H7 (cell line): Measurements from ENCODE around the gene MRFAP1L1. TPM values are rescaled to one million over a fixed set of nuclear protein-coding genes. Genes with fewer than 3 reads are reported as not detected.
"Not testable (repeated sequence)": the region's sequence is repeated elsewhere in the genome, so short reads cannot be mapped to it uniquely, and the experiment has no call there.

ENCODE experiments used
- DNase-seq: peaks from one replicate; pipeline ENCODE4 v3.0.0; 2012
- H3K27me3 ChIP-seq: 2 replicates; pipeline ENCODE4 v1.6.0; 2011; ENCODE audit warnings: mild to moderate bottlenecking, low read length; ENCODE audit not compliant: control insufficient read depth, insufficient read depth
- H3K36me3 ChIP-seq: replicated peaks from 2 replicates; pipeline ENCODE4 v1.5.1; 2011; ENCODE audit warnings: low read length; ENCODE audit not compliant: control insufficient read depth, insufficient read depth
- H3K4me3 ChIP-seq: 2 replicates; pipeline ENCODE4 v1.5.1; 2011; ENCODE audit warnings: low read depth, mild to moderate bottlenecking, control low read depth, low read length, moderate library complexity; ENCODE audit not compliant: insufficient read depth
- total RNA-seq: library from RNA; depleted of rRNA; stranded (reverse); fragments of >200 nt; shearing (Covaris generic); gene quantifications from 2 replicates; pipeline ENCODE4 v1.2.3, GENCODE V29; 2014; rRNA removed

The MRFAP1L1 gene
- 49.0 and 52.5 TPM in 2 replicates for total RNA-seq

DNA sequence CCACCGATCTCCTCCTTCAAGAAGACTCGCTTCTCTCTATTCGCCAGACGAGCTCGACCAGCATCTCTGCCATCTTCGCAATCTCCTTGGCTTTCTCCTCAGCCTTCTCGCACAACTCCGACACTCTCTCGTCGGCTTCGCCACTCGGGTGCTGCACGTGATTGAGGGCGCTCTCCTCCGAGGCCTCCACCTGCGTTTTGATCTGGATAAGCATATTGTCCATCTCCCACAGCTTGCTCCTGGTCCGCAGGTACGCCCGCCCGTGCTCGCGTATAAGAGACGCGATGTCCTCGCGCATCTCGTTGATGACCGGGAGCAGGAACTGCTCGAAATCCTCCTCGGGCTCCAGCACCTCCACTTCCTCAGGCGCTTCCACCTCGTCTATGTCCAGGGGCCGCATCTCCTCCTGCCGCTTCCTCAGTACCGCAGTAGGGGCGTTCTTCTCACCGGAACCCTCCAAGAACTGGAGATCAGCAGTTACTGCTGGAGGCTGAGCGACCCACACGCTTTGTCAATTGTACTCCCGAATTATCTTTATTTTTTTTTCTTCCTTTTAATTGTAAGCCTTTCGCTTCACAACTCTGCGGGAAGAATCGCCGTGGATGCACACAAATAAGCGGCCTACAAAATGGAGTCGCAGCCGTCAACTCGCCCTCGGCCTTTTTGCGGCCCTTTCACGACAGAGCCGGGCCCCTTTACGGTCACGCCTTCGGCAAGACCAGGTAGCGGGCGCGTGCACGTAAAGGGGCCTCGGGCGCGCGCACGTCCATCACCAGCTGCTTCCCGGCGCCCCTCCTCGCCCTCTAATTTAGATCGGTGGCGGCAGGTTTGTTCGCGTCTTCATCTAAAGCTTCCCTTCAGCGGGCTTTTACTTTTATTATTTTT is at the start of gene MRFAP1L1:
Gene MRFAP1L1, minus strand, starts transcription at position 636 of the 885 bp plus-strand sequence. Its CDS starts 236 bp downstream, at position 400.
- Histone ChIP-seq H3K27me3 (no peaks in the 10 kb centered on the region; the same call in 1 of the 2 replicates), H3K4me3 (peak within 1 kb of the TSS; percentile 70), H3K36me3 (no peaks in the 10 kb centered on the region; the same call in 1 of the 2 replicates)
- peak; percentile 96 for DNase-seq

DNA sequence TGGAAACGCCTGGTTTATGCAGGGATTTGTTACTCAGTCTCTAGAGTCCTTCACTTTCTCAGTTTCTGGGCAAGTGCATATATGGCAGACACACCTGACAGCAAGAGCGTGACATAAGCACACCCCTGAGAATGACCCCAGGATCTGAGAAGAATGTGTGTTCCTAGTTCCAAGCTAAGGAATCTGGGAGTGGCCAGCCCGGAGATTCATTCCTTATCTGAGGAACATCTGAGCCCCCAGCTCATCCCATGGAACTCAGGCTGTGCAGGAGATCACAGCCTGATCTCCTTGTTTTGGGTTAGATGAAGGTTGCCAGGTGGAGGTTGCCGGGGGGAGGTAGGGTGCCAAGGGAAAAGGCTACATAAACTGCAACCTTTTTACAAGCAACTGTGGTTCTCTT is 49.1 kb upstream of the MRFAP1L1 start:
- no peak for DNase-seq
- H3K4me3 ChIP-seq = no peak overlapping the region
- H3K36me3 ChIP-seq = no peaks in the 10 kb centered on the region
- no peaks in the 10 kb centered on the region for H3K27me3 ChIP-seq

DNA sequence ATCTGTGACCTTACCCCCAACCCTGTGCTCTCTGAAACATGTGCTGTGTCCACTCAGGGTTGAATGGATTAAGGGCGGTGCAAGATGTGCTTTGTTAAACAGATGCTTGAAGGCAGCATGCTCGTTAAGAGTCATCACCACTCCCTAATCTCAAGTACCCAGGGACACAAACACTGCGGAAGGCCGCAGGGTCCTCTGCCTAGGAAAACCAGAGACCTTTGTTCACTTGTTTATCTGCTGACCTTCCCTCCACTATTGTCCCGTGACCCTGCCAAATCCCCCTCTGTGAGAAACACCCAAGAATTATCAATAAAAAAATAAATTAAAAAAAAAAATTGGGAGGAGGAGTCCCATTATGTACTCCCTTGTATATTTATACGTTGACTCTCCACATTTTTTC is 46.7 kb upstream of the MRFAP1L1 start:
- H3K4me3 ChIP-seq, H3K36me3 ChIP-seq, DNase-seq, H3K27me3 ChIP-seq: not testable (repeated sequence)

DNA sequence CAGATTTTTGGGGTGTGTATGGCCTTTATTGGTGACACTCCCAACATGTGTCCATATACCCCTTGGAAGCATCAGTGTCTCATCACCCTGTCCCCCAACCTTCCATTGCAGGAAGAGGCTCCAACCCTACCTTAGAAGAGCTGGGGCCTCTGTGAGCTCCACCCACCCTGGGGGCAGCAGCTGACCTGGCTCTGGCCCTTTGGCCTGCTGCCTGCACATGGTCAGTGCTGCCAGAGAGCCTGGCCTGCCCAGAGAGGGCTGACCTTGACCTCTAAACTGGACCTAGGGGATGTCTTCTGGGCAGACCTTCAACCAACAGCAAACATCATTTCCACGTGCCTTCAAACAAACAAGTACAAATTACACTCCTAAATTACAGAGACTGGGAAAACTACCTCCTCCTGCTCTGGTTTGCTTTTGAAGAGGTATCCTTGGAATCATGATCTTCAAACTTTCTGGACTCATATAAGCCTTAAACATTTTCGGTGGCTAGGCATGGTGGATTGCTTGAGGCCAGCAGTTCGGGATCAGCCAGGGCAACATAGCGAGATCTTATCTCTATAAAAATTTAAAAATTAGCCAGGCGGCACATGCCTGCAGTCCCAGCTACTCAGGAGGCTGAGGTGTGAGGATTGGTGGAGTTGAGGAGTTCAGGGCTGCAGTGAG is 45.6 kb upstream of the MRFAP1L1 start:
- no peaks in the 10 kb centered on the region for H3K27me3 ChIP-seq
- no peak overlapping the region for H3K4me3 ChIP-seq
- DNase-seq = no peak
- H3K36me3 ChIP-seq = no peaks in the 10 kb centered on the region

DNA sequence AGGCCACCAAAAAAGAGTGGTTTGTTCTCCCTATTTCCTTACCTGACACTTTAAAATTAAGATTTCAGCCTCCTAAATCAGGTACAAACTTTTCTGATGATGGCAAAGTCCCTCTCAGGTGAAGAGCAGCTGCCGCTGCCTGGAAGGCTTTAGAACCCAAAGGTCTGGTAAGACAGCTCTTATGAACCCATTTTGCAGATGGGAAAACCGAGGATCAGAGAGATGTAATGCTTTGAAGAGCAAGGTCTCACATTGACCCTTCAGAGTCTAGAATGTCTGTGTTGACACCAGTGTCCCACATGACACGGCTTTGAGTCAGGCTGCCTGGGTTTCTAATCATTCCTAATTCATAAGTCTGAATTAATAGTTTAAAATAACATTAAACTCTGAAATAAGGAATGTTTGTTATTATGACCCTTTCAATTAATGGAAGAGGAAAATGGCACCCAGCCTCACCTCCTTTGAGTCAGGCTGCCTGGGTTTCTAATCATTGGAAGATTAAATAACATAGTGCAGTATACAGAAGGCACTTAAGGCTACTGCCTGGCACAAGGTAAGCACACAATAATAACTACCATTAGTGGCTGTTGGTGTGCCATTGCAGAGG is 44.9 kb upstream of the MRFAP1L1 start:
- Histone ChIP-seq H3K4me3 (no peak overlapping the region), H3K27me3 (no peaks in the 10 kb centered on the region), H3K36me3 (no peaks in the 10 kb centered on the region)
- no peak for DNase-seq

DNA sequence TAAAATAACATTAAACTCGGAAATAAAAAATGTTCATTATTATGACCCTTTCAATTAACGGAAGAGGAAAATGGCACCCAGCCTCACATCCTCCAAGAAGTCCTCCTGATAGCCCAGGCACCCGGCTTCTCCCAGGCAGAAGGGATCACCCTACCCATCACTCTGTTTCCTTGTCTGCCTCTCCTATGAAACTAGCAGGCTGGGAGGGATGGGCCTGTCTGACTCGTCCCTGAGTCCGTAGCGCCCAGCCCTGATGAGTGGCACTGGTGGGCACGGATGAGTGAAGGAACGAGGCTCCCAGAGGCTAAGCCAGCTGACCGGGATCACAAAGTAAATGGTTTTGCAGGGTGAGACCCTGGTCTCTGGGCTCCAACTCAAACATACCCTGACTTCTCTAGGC is 44.2 kb upstream of the MRFAP1L1 start:
- Histone ChIP-seq H3K4me3 (no peak overlapping the region), H3K27me3 (no peaks in the 10 kb centered on the region), H3K36me3 (no peaks in the 10 kb centered on the region)
- DNase-seq = no peak

DNA sequence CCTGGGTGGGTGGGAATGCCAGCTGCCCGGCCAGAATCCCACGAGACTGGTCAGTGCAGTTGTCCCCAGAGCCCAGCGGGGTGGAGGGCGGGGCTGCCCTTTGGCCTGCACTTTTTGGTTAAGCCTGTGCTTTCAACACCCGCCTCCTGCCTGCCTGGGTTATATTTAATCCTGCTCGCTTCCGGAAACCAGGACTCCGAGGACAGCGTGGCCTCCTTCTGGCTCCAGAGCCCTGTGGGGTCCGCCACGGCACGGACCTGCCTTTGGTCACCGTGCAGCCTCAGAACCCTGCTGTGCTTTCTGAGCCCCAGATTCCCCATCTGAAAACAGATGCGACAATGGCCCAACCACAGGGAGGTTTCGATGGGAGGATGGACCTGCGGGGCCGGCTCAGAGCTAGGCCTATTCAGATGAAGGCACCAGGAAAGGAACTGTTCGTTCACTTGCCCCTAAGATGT is 43.5 kb upstream of the MRFAP1L1 start:
- peak; percentile 76 for DNase-seq
- no peaks in the 10 kb centered on the region for H3K36me3 ChIP-seq

DNA sequence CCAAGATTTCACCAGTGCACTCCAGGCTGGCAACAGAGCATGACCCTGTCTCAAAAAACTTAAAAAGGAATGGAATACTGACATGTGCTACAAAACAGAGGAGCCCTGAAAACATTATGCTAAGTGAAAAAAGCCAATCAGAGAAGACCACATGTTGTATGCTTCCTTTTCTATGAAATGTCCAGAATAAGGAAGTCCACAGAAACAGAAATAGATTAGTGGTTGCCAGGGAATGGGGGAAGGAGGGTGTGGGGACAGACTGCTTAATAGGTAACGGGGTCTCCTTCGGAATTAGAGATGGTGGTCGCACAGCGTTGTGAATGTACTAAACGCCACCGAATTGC is 42.8 kb upstream of the MRFAP1L1 start:
- no peak for DNase-seq
- H3K4me3 ChIP-seq = no peak overlapping the region
- H3K27me3 ChIP-seq = no peaks in the 10 kb centered on the region
- no peaks in the 10 kb centered on the region for H3K36me3 ChIP-seq

More for the DNA sequence above, 43.5 kb upstream of the MRFAP1L1 start:
- Histone ChIP-seq H3K4me3 (no peak overlapping the region), H3K27me3 (no peaks in the 10 kb centered on the region)

DNA sequence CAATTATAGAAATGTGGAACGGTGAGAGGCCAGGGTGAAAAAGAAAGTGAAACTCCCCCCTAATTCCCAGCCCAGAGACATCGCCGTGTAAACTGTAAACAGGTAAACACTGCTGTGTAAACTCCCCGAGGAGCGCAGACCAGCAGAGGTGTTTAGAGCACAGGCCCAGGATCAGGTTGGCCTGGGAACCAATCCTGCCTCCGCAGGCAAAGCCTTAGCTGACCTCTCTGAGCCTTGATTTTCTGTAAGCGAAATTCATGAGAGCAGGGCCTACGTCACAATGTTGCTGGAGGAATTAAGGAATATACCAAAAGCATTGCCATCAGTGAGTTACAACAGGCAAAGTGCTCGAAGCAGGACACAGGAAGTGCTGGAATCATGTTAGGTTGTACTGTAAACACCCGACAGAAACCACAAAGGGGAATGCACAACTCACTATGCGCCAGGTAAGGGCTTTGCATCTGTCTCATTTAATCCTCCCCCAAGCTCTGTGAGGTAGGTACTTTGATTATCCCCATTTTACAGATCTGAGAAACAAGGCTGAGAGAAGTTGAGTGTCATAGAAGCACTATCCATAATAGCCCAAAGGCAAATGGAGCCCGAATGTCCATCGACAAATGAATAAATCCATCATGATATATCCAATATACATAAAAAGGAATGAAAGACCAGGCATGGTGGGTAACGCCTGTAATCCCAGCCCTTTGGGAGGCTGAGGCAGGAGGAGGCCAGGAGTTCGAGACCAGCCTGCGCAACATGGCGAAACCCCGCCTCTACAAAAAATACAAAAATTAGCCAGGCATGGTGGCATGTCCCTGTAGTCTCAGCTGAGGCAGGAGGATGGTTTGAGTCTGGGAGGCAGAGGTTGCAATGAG is 42.2 kb upstream of the MRFAP1L1 start:
- Histone ChIP-seq H3K27me3 (no peaks in the 10 kb centered on the region), H3K36me3 (no peaks in the 10 kb centered on the region), H3K4me3 (no peak overlapping the region)
- no peak for DNase-seq

DNA sequence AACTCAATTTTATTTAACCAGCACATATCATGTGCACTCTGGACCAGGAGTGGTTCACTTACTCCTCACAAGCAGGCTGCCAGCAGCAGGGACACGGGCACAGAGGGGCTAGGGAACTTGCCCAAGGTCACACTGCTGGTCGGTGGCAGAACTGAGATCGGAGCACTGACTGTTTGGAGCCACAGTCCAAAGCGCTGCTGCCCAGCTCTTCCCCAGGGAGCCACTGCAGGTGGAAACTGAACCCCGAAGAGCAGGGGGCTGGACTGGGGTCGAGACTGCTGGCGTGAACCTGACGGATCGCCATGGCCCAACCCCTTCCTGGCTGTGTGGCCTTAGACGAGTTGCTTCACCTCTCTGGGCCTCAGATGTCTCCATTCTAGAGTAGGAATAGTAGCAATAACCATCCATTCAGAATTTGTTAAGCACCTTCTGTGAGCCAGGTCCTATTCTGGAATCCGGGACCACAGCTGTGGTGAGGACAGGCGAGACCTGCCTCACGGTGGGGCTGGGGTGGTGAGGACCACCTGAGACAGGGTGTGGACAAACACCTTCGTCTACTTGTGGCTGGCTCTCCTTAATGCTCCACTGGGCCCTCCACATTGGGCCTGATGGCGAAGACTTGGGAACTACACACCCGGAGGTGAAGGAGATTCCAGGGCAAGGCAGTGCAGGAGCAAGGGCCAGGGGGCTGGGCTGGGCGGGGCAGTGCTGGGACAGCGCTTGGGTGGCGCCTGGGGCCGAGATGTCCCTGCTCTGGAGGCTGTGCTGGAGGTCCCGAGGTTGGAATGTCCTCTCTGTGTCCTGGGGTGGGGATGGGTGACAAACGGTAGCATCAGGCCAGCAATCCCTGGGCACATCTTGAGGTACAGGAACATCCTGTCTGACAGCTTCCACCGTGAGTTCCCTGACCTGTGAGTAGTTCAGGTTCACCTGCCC is 40.9 kb upstream of the MRFAP1L1 start:
- no peak overlapping the region for H3K4me3 ChIP-seq
- no peaks in the 10 kb centered on the region for H3K27me3 ChIP-seq
- no peaks in the 10 kb centered on the region for H3K36me3 ChIP-seq
- DNase-seq = no peak

DNA sequence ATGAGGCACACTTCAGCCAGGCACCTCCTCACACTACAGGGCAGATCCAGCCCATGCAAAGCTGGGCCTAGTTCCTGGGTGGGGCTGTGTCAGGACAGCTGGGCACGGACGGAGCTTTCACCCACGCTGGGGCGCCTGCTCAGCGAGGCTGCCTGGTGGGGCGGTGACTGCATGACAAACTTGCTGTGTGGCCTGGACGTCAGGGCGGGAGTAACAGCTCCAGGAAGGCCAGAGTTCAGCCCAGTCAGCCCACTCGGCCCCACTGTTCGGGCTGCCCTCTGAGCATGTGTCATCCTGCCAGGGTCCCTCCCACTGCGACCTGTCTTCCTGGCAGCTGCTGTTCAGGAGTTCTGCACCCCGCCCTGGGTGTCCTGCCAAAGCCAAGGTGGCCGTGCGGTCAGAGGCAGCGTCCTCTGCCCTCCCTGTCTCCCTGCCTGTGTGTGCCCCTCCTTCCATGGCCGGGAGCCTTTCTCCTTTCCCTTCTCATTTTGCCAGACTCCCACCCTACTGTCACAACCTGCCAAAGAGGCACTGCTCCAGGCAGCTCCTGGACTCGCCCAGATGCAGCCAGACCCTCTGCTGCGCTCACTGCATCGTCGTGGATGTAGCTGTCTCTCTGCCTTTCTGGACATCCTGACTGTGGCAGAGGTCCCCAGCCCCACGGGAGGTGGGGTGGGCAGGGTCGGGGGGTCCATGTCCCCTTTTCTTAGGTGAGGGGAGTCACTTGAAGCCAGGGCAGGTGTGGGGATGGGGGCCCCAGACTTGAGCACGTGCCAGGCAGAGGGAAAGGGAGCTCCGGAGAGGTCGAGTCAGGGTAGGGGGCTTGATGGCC is 39.9 kb upstream of the MRFAP1L1 start:
- H3K4me3 ChIP-seq = no peak overlapping the region
- no peaks in the 10 kb centered on the region for H3K36me3 ChIP-seq
- no peak for DNase-seq
- no peaks in the 10 kb centered on the region for H3K27me3 ChIP-seq

DNA sequence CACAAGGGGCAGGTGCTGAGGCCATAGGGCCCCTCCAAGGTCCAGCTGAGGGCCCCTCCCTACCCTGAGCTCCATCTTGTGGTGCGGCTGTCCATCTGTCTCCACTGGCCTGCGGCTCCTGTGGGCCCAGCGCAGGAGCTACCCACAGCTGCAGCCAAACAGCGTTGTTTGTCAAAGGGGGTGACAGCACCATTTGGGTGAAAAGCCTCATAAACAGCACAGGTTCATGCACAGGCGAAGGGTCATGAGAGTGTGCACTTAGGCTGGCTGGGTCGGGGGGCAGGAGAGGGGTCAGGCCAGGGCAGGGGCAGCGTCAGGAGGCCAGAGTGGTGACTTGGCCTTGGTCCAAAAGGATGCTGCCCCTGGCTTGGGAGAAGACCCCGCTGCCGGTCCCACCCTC is 38.6 kb upstream of the MRFAP1L1 start:
- no peak overlapping the region for H3K4me3 ChIP-seq
- no peak for DNase-seq
- no peaks in the 10 kb centered on the region for H3K27me3 ChIP-seq
- H3K36me3 ChIP-seq = no peaks in the 10 kb centered on the region
